Urinary bladder (tissue), 4 donors: Measurements from ENCODE around the gene PRR30. TPM values are rescaled to one million over a fixed set of nuclear protein-coding genes. Genes with fewer than 3 reads are reported as not detected.
A peak's percentile ranks its signal among the peaks of the same experiment; 100 is the strongest.
"Not testable (repeated sequence)": the region's sequence is repeated elsewhere in the genome, so short reads cannot be mapped to it uniquely, and the experiment has no call there.

Source experiments
- DNase-seq: peaks from one replicate; pipeline ENCODE4 v3.0.0-alpha.2; 2015; ENCODE audit errors: extremely low spot score
- H3K27ac ChIP-seq: one replicate; pipeline ENCODE4 v1.5.1; 2013; ENCODE audit warnings: low read depth, mild to moderate bottlenecking, moderate library complexity
- H3K36me3 ChIP-seq: one replicate; pipeline ENCODE4 v1.6.1; 2013; ENCODE audit warnings: mild to moderate bottlenecking, moderate library complexity; ENCODE audit not compliant: insufficient read depth
- H3K4me1 ChIP-seq: one replicate; pipeline ENCODE4 v1.6.1; 2013; ENCODE audit warnings: mild to moderate bottlenecking, moderate library complexity; ENCODE audit not compliant: insufficient read depth
- H3K4me3 ChIP-seq: one replicate; pipeline ENCODE4 v1.5.1; 2013; ENCODE audit warnings: low read depth, low read length
- WGBS: extraction: QIAGEN DNeasy Blood & Tissue Kit; methylation state at CpG from one replicate; pipeline ENCODE4 v1.1.7; 2013; 5-methylcytosine and 5-hydroxymethylcytosine counted together
- polyA plus RNA-seq: library from polyadenylated mRNA; stranded (reverse); fragments of 200-250 nt; gene quantifications from one replicate; pipeline ENCODE4 v1.2.3, GENCODE V29; 2013
- total RNA-seq: library from RNA; depleted of rRNA; stranded (reverse); fragments of >200 nt; gene quantifications from one replicate; pipeline ENCODE4 v1.2.3, GENCODE V29; 2014
- donor health status: healthy with polysubstance abuse.
- donor health status: healthy.

Gene PRR30
- total and polyA plus RNA-seq, 2 donors, result not detected

- Histone ChIP-seq H3K4me3 (no peak overlapping the region), H3K4me1 (no peaks in the 10 kb centered on the region), H3K36me3 (no peaks in the 10 kb centered on the region), H3K27ac (no peak overlapping the region)
- 61% methylated on average over 2 of the region's 2 CpGs for WGBS
- no peak for DNase-seq
These were observed 23.7 kb downstream of the PRR30 start for GRCh38 chr2:27115519-27115918.

DNA sequence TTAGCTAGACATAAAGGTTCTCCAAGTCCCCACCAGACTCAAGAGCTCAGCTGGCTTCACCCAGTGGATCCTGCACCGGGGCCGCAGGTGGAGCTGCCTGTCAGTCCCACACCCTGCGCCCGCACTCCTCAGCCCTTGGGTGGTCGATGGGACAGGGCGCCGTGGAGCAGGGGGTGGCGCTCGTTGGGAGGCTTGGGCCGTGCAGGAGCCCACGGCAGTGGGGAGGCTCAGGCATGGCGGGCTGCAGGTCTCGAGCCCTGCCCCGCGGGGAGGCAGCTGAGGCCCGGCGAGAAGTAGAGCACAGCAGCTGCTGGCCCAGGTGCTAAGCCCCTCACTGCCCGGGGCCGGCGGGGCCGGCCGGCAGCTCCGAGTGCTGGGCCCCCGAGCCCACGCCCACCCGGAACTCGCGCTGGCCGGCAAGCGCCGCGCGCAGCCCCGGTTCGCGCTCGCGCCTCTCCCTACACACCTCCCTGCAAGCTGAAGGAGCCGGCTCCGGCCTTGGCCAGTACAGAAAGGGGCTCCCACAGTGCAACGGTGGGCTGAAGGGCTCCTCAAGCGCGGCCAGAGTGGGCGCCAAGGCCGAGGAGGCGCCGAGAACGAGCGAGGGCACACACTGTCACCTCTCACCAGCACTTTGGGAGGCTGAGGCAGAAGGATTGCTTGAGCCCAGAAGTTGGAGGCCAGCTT lies 27.7 kb downstream of the PRR30 start:
- DNase-seq, H3K36me3 ChIP-seq, H3K4me1 ChIP-seq, H3K27ac ChIP-seq, H3K4me3 ChIP-seq: not testable (repeated sequence)
- 93% methylated on average over 49 of the region's 49 CpGs for WGBS

- not testable (repeated sequence) for DNase-seq, H3K27ac ChIP-seq, H3K4me3 ChIP-seq, H3K4me1 ChIP-seq, H3K36me3 ChIP-seq
- 72% methylated on average over 24 of the region's 24 CpGs for WGBS
These were observed 28.4 kb downstream of the PRR30 start for GRCh38 chr2:27110603-27111352.

- no peak overlapping the region for H3K27ac ChIP-seq
- WGBS, result 90% methylated on average over 3 of the region's 3 CpGs
- no peak overlapping the region for H3K4me3 ChIP-seq
- H3K4me1 ChIP-seq, result no peaks in the 10 kb centered on the region
- DNase-seq, result no peak
- H3K36me3 ChIP-seq, result no peaks in the 10 kb centered on the region
These were observed 30.1 kb downstream of the PRR30 start for GRCh38 chr2:27109083-27109482.

GRCh38 chr2:27108221-27108620 lies 31.0 kb downstream of the PRR30 start:
- Histone ChIP-seq H3K4me3 (no peak overlapping the region), H3K36me3 (no peaks in the 10 kb centered on the region), H3K27ac (no peak overlapping the region), H3K4me1 (no peaks in the 10 kb centered on the region)
- 80% methylated on average over 2 of the region's 2 CpGs for WGBS
- no peak for DNase-seq

GRCh38 chr2:27105981-27106380 lies 33.2 kb downstream of the PRR30 start:
- H3K4me3 ChIP-seq, result no peak overlapping the region
- DNase-seq, result no peak
- no peaks in the 10 kb centered on the region for H3K4me1 ChIP-seq
- 71% methylated on average over 3 of the region's 3 CpGs for WGBS
- no peak overlapping the region for H3K27ac ChIP-seq
- H3K36me3 ChIP-seq, result no peaks in the 10 kb centered on the region

GRCh38 chr2:27102329-27102728 lies 36.9 kb downstream of the PRR30 start:
- no peak for DNase-seq
- H3K4me3 ChIP-seq, result no peak overlapping the region
- H3K36me3 ChIP-seq, result no peaks in the 10 kb centered on the region
- no peaks in the 10 kb centered on the region for H3K4me1 ChIP-seq
- no peak overlapping the region for H3K27ac ChIP-seq
- WGBS, result 69% methylated on average over 5 of the region's 5 CpGs

GRCh38 chr2:27100036-27100435 lies 39.2 kb downstream of the PRR30 start:
- no peak for DNase-seq
- no peaks in the 10 kb centered on the region for H3K36me3 ChIP-seq
- no peak overlapping the region for H3K4me3 ChIP-seq
- no peaks in the 10 kb centered on the region for H3K4me1 ChIP-seq
- 80% methylated on average over 10 of the region's 10 CpGs for WGBS
- H3K27ac ChIP-seq, result no peak overlapping the region

DNA sequence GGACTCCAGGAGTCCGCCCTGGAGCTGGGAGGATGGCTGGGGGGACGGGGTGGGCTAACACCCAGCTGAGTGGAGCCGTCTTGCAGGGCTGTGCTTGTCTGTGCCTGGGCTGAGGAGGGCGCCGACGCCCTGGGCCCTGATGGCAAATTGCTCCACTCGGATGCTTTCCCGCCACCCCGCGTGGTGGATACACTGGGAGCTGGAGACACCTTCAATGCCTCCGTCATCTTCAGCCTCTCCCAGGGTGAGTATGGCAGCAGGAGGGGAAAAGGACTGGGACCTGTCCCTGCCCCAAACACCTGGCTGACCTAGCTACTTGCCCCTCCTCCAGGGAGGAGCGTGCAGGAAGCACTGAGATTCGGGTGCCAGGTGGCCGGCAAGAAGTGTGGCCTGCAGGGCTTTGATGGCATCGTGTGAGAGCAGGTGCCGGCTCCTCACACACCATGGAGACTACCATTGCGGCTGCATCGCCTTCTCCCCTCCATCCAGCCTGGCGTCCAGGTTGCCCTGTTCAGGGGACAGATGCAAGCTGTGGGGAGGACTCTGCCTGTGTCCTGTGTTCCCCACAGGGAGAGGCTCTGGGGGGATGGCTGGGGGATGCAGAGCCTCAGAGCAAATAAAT lies 39.8 kb downstream of the PRR30 start:
- Histone ChIP-seq H3K4me1 (no peaks in the 10 kb centered on the region), H3K36me3 (no peaks in the 10 kb centered on the region), H3K27ac (no peak overlapping the region), H3K4me3 (no peak overlapping the region)
- 92% methylated on average over 19 of the region's 19 CpGs for WGBS
- DNase-seq, result no peak

- 91% methylated on average over 14 of the region's 14 CpGs for WGBS
- H3K4me3 ChIP-seq, result no peak overlapping the region
These were observed 41.9 kb downstream of the PRR30 start for GRCh38 chr2:27097341-27097740.

GRCh38 chr2:27096748-27097297 lies 42.4 kb downstream of the PRR30 start:
- WGBS, result 79% methylated on average over 3 of the region's 3 CpGs
- no peak overlapping the region for H3K27ac ChIP-seq
- H3K4me1 ChIP-seq, result no peaks in the 10 kb centered on the region
- no peak overlapping the region for H3K4me3 ChIP-seq
- H3K36me3 ChIP-seq, result no peaks in the 10 kb centered on the region
- no peak for DNase-seq

More at GRCh38 chr2:27097341-27097740, 41.9 kb downstream of the PRR30 start:
- Histone ChIP-seq H3K4me1 (no peaks in the 10 kb centered on the region), H3K27ac (no peak overlapping the region), H3K36me3 (no peaks in the 10 kb centered on the region)
- no peak for DNase-seq

GRCh38 chr2:27095745-27096651 lies 43.2 kb downstream of the PRR30 start:
- Histone ChIP-seq H3K36me3 (no peaks in the 10 kb centered on the region), H3K27ac (no peak overlapping the region), H3K4me1 (no peaks in the 10 kb centered on the region), H3K4me3 (peak overlapping the region; percentile 5)
- 25% methylated on average over 18 of the region's 18 CpGs for WGBS
- DNase-seq, result no peak

- H3K36me3 ChIP-seq, result no peaks in the 10 kb centered on the region
- DNase-seq, result no peak
- 94% methylated on average over 2 of the region's 2 CpGs for WGBS
- no peak overlapping the region for H3K4me3 ChIP-seq
- H3K4me1 ChIP-seq, result no peaks in the 10 kb centered on the region
- no peak overlapping the region for H3K27ac ChIP-seq
These were observed 43.8 kb downstream of the PRR30 start for GRCh38 chr2:27095427-27095744.
